GM18520 (cell line): ENCODE data around the gene LRRC36.

Experiments used
- ATAC-seq: cut with Tn5 transposase; IDR thresholded peaks from one replicate; pipeline ENCODE4 v1.9.1; 2021; ENCODE audit not compliant: unreplicated experiment

LRRC36 gene

GRCh38 chr16:67291461-67291860 lies 35.2 kb upstream of the LRRC36 start:
- no peak for ATAC-seq

GRCh38 chr16:67294171-67294757 lies 32.4 kb upstream of the LRRC36 start:
- no peak for ATAC-seq

DNA sequence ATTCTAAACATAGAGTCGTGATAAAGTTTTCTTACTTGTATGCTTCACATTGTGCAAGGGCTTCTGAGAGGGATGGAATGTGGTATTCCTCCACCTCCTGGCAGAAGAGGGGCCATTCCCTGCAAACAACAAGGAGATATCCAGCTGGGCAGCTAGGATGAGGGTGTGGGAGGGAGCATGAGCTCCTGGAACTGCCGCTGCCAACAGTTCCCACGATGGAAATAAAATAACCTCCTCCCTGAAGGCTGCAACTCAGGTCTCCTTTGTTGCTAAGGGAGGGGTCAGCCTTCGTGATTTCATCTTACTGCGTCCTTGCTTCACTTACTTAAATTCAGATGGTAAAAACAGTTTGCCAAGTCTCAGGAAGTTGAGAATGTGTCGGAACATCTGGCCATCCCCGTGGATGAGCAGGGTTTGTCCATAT lies 31.7 kb upstream of the LRRC36 start:
- no peak for ATAC-seq

GRCh38 chr16:67296420-67296819 lies 30.2 kb upstream of the LRRC36 start:
- ATAC-seq, result no peak

DNA sequence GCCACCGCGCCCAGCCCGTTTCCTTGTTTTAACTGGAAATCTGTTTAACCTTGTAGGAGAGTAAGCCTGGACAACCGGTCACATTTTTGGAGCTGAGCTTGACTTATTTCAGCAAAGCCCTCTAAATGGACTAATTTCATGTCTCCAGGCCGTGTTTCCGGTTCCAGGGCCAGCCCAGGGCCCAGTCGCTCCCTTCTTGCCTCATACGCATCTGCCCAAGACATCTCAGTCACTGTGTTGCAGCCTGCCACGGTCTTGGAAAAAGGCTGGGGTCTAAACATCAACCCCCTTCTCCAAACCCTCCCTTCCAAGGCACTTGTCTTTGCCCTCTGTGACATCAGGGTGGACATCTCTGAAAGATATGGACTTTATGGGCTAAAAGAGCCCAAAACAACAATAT lies 28.3 kb upstream of the LRRC36 start:
- no peak for ATAC-seq

GRCh38 chr16:67299269-67299668 lies 27.3 kb upstream of the LRRC36 start:
- ATAC-seq, result no peak

DNA sequence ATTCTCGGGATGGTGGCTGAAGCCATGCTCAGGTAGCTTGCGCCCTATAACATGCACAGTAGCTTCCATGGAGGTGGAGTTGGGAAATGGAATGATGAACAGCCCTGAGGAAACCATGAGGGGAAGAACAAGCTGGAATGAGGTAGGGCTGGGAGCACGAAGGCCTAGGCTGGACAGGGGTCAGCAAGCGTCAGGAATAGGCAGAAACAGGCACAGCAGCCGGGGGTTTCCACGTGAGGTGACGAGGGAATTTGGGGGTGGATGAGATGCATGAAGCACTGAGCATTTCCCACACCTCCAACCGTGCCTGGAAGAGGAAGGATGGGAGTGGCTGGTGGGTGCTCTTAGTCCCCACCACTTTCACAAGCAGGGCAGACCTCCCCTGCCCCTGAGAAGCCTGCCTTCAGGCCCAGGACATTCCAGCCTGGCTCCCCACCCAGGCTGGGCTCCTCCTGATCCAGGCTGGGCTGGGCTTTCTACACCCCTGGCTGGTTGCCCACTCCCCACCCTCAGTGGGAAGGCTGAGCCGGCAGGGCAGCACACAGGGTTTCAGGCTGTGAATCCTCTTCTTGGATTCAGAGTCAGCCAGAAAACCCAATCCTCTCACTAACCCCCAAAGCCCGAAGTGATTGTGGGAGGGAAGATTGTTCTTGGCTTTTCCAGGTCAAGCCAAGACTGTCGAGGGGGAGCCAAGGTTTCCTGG lies 25.4 kb upstream of the LRRC36 start:
- ATAC-seq, result no peak

GRCh38 chr16:67302076-67302475 lies 24.5 kb upstream of the LRRC36 start:
- no peak for ATAC-seq

DNA sequence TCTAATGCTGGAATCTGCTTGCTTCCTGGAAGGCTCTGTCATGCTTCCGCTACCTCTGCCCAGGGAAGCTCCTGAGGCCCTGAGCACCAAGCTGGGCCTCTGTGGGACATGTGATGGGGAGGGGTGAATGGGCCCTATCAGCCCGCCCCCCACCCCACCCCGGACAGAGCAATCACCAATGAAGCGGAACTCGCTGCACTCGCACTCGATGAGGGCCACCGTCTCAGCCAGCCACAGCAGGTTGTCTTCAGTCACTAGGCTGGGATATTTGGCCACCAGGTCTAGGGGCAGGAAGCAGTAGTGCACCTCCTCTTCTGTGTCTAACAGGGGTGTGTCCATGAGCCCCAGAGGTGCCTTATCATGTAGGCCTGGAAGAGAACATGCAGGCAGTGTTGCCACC lies 23.6 kb upstream of the LRRC36 start:
- ATAC-seq, result no peak

DNA sequence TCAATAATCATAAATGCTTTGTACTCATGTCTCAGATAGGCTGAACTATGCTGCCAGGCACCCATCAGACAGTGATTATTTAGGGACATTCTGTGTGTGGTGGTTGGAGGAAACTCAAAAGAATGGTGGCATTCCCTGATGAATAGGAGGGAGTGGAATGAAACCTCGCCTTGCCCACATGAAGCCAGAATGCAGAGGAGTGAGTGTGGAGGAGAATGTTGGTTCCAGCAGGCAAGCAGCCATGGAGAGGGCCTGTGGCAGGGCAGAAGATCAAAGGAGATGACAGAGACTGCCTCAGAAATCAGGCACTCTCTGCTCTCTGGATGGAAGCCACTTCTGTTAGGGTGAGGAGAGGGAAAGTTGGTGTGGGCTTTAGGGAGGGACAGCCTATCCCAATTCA lies 22.6 kb upstream of the LRRC36 start:
- no peak for ATAC-seq

DNA sequence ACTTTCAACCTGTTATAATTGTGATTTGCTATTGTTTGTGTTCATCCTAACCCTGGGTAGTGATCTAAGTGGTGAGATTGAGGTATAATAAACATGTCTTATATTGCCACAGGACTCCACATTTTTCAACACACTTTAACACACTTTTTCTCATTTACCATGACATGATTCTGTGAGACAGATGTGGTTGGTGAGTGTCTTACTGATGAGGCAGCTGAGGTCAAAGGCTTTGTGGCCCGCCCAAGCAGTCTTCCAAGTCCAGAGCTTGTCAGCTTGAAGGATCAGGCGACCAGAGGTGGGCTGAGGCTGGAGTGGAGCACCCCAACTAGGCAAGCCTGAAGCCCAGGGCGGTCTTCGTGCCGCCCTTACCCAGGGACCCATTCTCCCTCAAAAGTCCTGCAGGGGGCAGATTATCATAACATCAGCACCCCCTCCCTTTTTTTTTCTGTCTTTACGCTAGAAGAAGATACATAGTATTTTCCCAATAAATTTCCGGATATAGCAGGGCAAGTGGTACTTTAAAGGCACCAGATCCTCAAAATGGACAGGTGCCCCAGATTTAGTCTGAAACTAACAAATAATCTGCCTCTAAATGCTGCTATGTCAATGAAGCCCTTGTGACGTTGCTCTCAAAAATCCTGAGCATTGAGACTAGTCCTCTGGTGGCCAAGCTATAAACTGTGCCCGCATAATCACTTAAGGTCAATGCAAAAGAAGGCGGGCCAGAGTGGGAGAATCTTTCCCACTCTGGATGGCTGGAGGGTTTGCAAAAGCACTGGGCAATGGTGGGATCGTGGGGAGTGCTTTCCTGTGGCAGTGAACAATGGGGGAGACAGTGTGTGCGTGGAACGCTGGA lies 21.2 kb upstream of the LRRC36 start:
- ATAC-seq, result no peak

GRCh38 chr16:67310561-67310960 lies 16.1 kb upstream of the LRRC36 start:
- no peak for ATAC-seq

DNA sequence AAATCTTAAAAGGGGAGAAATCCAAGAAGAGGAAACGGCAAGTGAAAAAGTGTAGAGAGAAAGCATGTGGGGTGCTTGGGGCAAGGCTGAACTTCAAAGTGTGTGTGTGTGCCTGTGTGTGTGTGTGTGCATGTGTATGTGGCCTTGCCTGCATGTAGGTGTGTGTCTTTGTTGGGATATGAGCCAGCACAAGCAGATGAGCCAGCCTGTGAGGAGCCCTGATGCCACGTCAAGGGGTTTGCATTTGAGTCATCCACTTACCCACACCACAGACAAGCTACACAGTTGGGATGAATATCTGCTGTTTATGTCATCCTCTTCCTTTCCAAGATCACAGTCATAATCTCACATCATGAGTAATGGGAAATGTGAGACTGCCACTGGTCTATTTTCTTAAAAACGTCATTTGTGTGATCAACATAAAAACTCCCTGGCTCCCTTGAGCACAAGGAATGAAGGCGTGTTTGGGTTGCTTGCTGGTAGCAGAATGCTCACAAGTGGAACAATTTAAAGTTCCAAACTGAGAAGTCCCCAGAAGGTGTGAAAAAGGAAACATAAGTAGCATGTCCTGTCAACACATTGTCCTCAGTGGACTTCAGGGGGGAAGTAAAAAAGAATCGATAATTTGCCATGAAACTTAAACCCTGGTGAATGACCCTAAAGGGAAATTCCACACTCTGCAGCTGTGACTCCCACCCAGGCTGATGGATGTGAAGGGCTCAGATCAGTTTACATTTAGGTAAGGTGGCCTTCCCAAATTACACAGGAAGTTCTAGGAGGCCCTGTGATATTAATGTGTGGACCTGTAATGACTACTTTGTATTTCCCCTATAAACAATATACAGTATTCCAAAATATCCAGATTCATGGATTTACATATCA lies 14.8 kb upstream of the LRRC36 start:
- peak; percentile 85 for ATAC-seq

GRCh38 chr16:67312719-67313118 lies 13.9 kb upstream of the LRRC36 start:
- ATAC-seq, result no peak

- ATAC-seq, result no peak
These were observed 8.8 kb upstream of the LRRC36 start for GRCh38 chr16:67317853-67318252.

DNA sequence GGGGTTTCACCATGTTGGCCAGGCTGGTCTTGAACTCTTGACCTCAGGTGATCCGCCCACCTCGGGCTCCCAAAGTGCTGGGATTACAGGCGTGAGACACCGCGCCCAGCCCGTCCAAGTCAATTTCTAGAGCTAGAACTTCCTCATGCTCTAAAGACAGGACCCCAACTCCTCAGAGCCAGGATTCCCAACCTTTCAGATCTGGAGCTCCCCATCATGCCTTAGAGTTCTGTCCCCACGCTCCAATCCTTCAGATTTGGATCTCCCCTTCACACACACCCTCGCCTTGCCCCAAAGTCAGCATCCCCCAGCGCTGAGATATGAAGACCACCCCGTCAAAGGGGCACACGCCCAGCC lies 522 bp upstream of the LRRC36 start:
- no peak for ATAC-seq

- ATAC-seq, result no peak
These were observed 1.1 kb downstream of the LRRC36 start for GRCh38 chr16:67327743-67328142.

DNA sequence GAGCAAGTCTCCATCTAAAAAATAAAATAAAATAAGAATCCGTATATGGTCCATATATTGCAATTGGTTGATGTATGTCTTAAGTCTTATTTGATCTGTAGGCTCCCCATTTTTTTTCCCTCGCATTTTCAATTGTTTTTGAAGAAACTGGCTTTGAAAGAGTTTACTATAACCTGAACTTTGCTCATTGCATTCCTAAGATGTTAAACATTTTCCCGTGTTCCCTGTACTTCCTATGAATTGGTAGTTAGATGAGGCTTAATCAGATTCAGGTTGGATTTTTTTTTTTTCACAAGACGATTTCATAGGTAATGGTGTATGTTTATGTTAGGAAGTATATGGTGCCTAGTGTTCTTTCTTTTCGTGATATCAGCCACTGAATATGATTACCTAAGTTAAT lies 3.3 kb downstream of the LRRC36 start:
- no peak for ATAC-seq

GRCh38 chr16:67333315-67333714 lies 6.7 kb downstream of the LRRC36 start:
- ATAC-seq, result no peak

GRCh38 chr16:67336116-67336515 lies 9.5 kb downstream of the LRRC36 start:
- no peak for ATAC-seq

DNA sequence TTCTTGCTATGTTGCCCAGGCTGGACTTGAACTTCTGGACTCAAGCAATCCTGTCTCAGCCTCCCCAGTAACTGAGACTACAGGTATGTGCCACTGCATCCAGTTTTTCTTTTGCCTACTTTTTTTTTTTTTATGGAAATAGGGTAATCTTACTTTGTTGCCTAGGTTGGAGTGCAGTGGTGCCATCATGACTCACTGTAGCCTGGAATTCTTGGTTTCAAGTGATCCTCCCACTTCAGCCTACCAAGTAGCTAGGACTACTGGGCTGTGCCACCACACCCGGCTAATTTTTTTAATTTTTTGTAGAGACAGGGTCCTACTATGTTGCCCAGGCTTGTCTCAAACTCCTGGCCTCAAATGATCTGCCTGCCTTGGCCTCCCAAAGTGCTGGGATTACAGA lies 10.0 kb downstream of the LRRC36 start:
- ATAC-seq, result no peak
